Motor neuron (in vitro differentiated cells): ENCODE measurements around the gene CAMK2B. TPM values are rescaled to one million over a fixed set of nuclear protein-coding genes. Genes with fewer than 3 reads are reported as not detected.
A peak's percentile ranks its signal among the peaks of the same experiment; 100 is the strongest.

ENCODE experiments used
- ATAC-seq, 8 experiments: fragments of 200-7000 bp; cut with Tn5 transposase; replicated peaks in 6 of 8; 2 replicates each; pipeline ENCODE4 v1.8.0; 2021; ENCODE audit warnings: mild to moderate bottlenecking in 8 of 8, moderate library complexity in 8 of 8
- H3K27ac ChIP-seq, 2 donors: fragments of 250-450 bp; sonication (Bioruptor Pico); 2 replicates each; pipeline ENCODE4 v1.9.0; 2021; ENCODE audit warnings: antibody characterized with exemption in 2 of 2, mild to moderate bottlenecking in 2 of 2, moderate library complexity in 1 of 2
- H3K4me1 ChIP-seq, 2 donors: fragments of 250-450 bp; sonication (Bioruptor Pico); replicated peaks in 1 of 2; 2 replicates each; pipeline ENCODE4 v1.6.1; 2021; ENCODE audit warnings: antibody characterized with exemption in 2 of 2, mild to moderate bottlenecking in 2 of 2, moderate library complexity in 1 of 2
- H3K4me3 ChIP-seq, 5 donors: fragments of 250-450 bp; sonication (Bioruptor Pico); 2 replicates each; pipeline ENCODE4 v1.9.0; 2021; ENCODE audit warnings: antibody characterized with exemption in 5 of 5, mild to moderate bottlenecking in 5 of 5, moderate library complexity in 4 of 5
- whole genome bisulfite sequencing, 10 experiments: fragments of 450-650 bp; shearing (Covaris generic); methylation state at CpG; one replicate each; pipeline ENCODE4 v1.0.0; 2022; 5-methylcytosine and 5-hydroxymethylcytosine counted together
- in situ Hi-C, 9 experiments: fragments of 400-800 bp; cut with MboI; loops; one replicate each; pipeline ENCODE4 v1.15.0; 2021; ENCODE audit warnings: low sequenced_read_pairs in 9 of 9, low pct_unique_long_range_greater_than_20kb in 2 of 9; ENCODE audit not compliant: unreplicated experiment in 9 of 9
- total RNA-seq, 8 experiments: library from RNA; unstranded; fragments of 300-600 nt; gene quantifications; 2 replicates each; pipeline versions ENCODE4 v1.2.3 to v1.2.4, GENCODE V29; 2022

CAMK2B gene
- total RNA-seq, 8 experiments from 2014 or later = 2.2 to 23.4 (median 9.9) TPM

DNA sequence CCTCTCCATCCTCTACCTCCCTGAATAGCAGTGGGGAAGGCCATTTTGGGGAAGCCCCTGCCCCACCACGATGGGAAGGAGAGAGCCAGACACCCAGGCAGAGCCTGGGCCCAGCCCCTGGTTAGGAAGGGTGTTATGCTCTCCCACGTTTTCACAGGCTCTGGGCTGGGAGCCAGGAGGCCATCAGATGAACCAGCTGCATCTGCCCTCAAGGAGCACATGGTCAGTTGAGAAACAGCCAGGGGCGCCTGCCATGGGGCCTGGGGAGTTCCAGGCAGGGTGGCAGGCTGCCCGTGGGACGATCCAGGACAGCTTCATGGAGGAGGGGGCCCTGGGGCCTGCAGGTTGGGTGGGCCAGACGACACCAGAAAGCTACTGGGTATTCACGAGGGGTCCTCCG, 47.5 kb downstream of the CAMK2B start:
- Histone ChIP-seq H3K4me3 (no peak overlapping the region), H3K4me1 (peaks cover 11 to 15% of the 10 kb centered on the region in 2 donors), H3K27ac (no peak overlapping the region)
- ATAC-seq = peak in 2 of 8 experiments; percentile 22 to 42
- in situ Hi-C loops = no loop called here
- WGBS, 10 experiments = 81% methylated on average over 3 of the region's 8 CpGs; no CpG with 5 or more reads in 9 of the 10 experiments

DNA sequence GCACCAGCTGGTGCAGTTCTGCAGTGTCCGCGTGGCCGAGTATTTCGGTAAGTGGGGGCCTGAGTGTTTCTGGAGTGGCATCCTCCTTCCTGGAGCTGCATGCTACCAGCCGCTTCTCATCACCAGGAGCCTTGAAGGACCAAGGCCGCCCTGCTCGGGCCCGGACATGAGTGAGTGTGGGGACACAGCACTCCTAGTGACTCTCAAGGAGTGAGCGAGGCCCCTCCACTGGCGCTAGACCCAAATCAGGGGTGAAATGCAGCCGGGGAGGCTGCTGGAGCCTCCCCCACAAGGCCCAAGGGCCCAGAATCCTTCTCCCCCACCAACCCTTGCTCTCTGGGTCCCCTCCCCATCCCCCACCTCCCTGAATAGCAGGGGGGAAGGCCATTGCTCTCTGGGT, 48.0 kb downstream of the CAMK2B start:
- Histone ChIP-seq H3K27ac (no peak overlapping the region), H3K4me3 (no peak overlapping the region), H3K4me1 (peaks cover 11 to 15% of the 10 kb centered on the region in 2 donors)
- ATAC-seq = no peak
- in situ Hi-C loops = no loop called here
- WGBS, 10 experiments = 94 to 100% (median 100%) methylated on average over 2 to 9 of the region's 11 CpGs; no CpG with 5 or more reads in 6 of the 10 experiments

DNA sequence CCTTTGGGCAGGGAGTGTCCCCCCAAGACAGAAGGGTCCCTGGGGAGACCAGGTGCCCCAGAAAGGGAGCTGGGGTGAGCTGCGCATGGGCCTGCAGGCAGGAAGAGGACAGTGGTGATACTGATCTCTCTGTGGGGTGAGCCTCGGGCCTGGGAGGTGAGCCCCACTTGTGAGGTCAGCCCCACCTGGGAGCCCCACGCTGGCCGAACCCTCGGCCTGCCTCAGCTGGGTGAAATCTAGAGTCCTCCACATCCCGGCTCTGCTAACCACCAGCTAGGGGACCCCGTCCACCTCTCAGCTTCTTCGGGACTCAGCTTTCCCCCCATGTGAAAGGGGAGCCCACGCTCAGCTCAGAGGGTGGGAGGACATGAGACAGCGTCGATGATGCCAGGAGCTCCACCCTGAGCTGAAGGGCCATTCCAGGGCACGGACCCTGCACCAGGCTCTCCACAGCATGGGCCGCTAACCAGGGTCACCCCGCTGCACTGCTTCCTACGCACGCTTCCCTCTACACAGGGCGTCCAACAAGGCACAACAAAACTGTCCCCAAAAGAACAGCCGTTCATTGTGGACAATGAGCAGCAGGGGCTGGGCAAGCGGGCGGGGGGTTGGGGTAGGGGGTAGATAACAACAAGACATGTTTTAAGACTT, 48.7 kb downstream of the CAMK2B start:
- Histone ChIP-seq H3K4me3 (peak overlapping the region in 1 of 5 donors; percentile 3), H3K27ac (no peak overlapping the region), H3K4me1 (peaks cover 11 to 15% of the 10 kb centered on the region in 2 donors)
- 83 to 100% (median 89%) methylated on average over 1 to 5 of the region's 20 CpGs; no CpG with 5 or more reads in 5 of the 10 experiments for WGBS, 10 experiments
- ATAC-seq = no peak
- in situ Hi-C loops = no loop called here

DNA sequence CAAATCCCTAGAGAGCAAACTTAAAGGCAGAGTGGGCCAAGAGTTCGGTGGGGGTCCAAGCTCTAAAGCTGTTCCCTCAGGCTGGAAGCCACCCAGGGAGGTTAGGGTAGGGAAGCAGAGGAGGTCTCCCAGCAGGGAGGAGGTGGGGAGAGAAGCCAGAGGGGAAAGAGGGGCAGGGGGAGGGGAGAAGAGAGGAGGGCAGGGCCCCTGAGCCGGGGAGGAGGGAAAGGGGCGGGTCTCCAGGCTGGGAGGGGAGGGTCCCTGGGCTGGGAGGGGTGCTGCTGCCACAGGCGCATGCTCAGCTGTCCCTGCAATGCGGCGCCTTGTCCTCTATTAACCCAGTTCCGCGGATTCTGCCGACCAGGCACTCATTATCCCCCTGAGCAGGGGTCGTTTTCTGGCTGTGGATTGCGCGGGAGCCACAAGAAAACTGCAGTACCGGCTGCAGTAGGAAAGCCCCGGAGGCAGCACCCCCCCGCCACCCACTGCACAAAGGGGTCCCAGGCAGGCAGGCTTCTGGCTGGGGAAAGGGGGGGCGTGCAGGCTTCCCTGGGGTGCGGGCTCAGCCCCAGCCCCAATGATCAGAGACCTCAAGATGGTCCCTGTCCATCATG, 49.3 kb downstream of the CAMK2B start:
- peak; percentile 68 to 92 (median 86) for ATAC-seq
- 0% methylated on average over 1 of the region's 17 CpGs; no CpG with 5 or more reads in 8 of the 10 experiments for WGBS, 10 experiments
- in situ Hi-C loops = no loop called here
- no peak overlapping the region for H3K27ac ChIP-seq
- H3K4me1 ChIP-seq = peaks cover 11 to 15% of the 10 kb centered on the region in 2 donors
- H3K4me3 ChIP-seq = peak overlapping the region in 2 of 5 donors; percentile 3 to 10

DNA sequence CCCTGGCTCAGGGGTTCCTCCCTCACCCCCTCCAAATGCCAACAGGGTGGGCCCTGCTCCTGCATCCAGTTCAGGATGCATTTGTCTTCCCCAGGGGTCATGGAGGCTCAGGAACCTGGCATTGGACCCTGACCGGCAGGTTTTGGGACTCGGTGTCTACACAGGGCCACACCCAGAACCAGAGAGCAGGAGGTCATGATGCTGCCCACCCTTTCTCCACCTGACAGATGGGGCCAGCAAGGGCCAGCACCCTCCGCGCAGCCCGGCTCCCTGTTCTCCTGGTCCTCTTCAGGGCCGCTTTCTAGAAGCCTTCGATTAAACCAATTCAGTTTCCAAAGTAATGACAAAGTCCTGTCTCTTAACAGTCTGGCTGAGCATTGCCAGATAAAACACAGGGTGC, 50.2 kb downstream of the CAMK2B start:
- H3K4me1 ChIP-seq = peaks cover 11 to 15% of the 10 kb centered on the region in 2 donors
- no peak overlapping the region for H3K27ac ChIP-seq
- H3K4me3 ChIP-seq = no peak overlapping the region
- no peak for ATAC-seq
- in situ Hi-C loops = no loop called here
- 80 to 94% (median 86%) methylated on average over 1 to 5 of the region's 7 CpGs; no CpG with 5 or more reads in 6 of the 10 experiments for WGBS, 10 experiments

DNA sequence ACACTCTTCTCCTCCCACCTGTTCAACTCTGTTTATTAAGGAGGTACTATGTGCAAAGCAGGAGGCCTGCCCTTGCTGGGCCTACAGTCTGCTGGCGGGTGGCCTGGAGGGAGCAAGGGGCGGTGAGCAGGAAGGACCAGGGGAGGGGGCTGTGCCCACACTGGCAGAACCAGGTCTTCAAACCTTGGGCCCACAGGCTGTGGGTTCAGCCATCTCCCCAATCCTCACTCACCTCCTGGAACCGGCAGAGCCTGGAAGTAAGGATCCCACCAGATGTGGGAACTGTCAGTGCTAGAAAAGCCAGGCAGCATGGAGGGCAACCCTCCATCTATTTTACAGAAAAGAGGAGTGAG, 50.8 kb downstream of the CAMK2B start:
- Histone ChIP-seq H3K4me1 (peaks cover 11 to 15% of the 10 kb centered on the region in 2 donors), H3K27ac (no peak overlapping the region), H3K4me3 (no peak overlapping the region)
- 87% methylated on average over 3 of the region's 3 CpGs; no CpG with 5 or more reads in 9 of the 10 experiments for WGBS, 10 experiments
- no peak for ATAC-seq
- in situ Hi-C loops = no loop called here

DNA sequence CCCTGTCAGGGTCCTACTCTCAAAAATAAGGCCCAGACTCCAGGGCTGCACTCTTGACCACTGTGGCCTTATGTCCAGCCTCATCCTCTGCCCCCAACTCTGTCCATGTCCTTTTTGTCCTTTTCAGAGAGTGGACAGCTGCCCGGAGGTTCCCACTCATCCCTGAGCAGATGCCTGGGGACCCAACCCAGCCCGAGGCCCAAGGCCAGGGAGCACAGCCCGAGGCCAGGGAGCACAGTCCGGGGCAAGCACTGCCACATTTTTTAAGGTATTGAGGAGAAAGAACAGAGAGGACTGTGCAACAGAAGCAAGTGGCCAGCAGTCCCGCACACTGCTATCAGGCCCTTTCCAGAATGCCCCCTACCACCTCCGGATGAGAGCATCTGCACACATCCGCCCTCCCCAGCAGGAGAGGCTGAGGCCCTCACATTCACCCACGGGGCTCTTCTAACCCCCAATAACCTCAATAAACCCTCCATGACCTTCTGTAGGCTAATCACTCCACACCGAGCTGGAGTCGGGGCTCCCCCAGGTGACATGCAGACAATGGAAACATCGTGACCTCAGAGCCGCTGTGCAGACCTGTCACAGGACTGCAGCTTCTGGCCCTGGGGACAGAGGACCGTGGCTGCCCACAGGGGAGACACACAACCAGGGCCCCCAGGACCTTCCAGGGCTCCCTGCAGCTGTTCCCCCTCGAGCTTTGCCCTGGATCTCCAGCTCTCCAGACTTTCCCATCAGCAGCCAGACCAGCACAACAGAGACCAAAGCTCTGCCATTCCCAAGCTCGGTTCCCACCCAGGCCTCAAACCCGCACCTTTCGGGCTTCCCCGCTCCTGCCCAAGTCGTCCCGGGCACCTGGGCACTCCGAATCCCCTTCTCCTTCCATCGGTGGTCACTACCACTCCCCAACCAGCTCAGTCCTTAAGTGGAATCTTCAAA, 51.4 kb downstream of the CAMK2B start:
- no peak overlapping the region for H3K27ac ChIP-seq
- no peak overlapping the region for H3K4me3 ChIP-seq
- ATAC-seq = no peak
- H3K4me1 ChIP-seq = peaks cover 11 to 15% of the 10 kb centered on the region in 2 donors
- in situ Hi-C loops = no loop called here
- WGBS, 10 experiments = 60 to 100% (median 81%) methylated on average over 1 to 11 of the region's 22 CpGs; no CpG with 5 or more reads in 6 of the 10 experiments

DNA sequence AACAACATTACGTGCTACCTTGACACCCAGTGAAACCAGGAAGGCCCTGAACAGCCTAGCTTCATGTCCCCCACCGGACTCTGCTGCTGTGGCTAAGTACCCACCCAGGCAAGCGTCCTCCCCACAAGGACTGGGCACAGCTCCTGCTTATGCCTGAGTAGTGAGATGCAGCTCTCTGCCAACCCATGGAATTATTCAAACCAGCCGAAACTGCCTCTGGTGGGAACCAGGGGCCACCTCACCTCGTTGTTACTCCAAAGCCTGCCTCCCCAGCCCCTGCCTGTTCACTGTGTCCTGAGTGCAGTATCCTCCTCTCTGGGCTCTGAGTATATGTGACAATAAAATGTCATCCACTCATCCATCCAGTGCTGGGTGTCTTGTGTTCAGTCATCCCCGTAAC, 52.4 kb downstream of the CAMK2B start:
- Histone ChIP-seq H3K4me3 (no peak overlapping the region), H3K27ac (no peak overlapping the region), H3K4me1 (peaks cover 16 to 21% of the 10 kb centered on the region in 2 donors)
- WGBS, 10 experiments = 46 to 85% (median 80%) methylated on average over 1 to 6 of the region's 6 CpGs; no CpG with 5 or more reads in 5 of the 10 experiments
- peak in 1 of 8 experiments; percentile 12 for ATAC-seq
- in situ Hi-C loops = no loop called here

DNA sequence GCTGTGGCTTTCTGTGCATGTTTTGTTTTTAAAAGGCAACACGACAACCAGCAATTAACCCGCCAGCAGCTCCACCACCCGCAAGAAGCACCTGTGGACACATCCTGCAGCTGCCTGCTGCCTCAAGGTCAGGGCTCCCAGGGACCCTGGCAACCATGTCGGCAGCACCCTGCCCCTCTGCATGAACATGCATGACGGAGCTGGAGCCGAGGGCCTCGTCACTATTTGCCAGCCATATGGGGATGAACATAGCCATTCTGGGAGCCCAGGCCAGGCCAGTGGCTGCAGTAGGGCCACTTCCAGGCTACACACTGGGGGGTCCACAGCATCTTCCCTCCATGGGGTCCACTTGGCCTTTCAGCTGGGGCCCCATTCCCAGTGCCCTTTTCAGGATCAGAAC, 52.9 kb downstream of the CAMK2B start:
- H3K27ac ChIP-seq = no peak overlapping the region
- H3K4me1 ChIP-seq = peaks cover 20 to 24% of the 10 kb centered on the region in 2 donors
- no peak for ATAC-seq
- H3K4me3 ChIP-seq = no peak overlapping the region
- 73 to 83% (median 80%) methylated on average over 2 to 3 of the region's 7 CpGs; no CpG with 5 or more reads in 7 of the 10 experiments for WGBS, 10 experiments
- in situ Hi-C loops = no loop called here

DNA sequence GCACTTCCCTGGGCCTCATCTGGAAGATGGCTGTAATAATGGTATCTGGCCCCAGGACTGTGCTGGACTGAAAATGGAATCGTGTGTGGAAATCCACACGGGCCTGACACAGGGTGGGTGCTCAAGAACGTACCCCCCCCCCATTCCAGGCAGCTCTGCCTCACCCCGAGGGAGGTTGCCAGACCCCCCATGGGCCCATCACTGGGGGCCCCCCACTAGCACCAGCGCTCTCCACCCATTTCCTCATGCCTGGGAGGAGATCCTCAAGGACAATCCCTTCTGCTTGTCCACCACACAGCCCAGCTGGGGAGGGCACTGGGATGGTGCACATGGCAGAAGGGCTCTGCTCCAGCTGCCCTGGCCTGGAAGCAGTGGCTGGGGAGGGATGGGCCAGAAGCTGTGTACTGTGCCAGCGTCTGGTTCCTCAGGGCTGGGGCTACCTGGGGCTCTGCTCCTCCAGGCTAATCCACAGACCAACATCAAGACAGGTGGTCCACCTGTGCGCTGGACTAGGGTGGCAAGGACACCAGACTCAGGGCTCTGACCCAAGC, 55.4 kb downstream of the CAMK2B start:
- ATAC-seq = no peak
- WGBS, 10 experiments = 67 to 70% methylated on average over 1 to 2 of the region's 7 CpGs; no CpG with 5 or more reads in 8 of the 10 experiments
- in situ Hi-C loops = no loop called here
- Histone ChIP-seq H3K27ac (no peak overlapping the region), H3K4me1 (peaks cover 14 to 19% of the 10 kb centered on the region in 2 donors), H3K4me3 (no peak overlapping the region)

DNA sequence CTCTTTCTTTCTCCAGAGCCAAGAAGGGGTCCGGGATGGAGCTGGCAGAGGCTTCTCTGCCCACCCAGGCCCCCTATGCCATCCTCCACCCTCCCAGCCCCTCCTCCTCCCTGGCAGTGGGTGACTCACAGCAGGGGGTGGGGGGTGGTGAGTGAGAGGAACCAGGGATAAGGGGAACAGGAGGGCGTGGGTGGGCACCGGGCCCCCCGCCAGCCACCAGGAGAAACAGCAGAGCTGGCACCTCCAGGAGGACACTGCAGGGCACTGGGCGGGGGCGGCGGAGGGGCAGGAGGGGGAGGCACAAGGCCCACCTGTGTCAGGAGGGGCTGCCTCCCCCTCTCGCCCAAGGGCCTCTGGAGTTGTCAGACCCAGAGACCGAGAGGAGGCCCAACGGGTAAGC, 56.0 kb downstream of the CAMK2B start:
- peaks cover 14 to 25% of the 10 kb centered on the region in 2 donors for H3K4me1 ChIP-seq
- WGBS, 10 experiments = 80% methylated on average over 2 of the region's 10 CpGs; no CpG with 5 or more reads in 9 of the 10 experiments
- in situ Hi-C loops = no loop called here
- no peak overlapping the region for H3K4me3 ChIP-seq
- ATAC-seq = no peak
- no peak overlapping the region for H3K27ac ChIP-seq

DNA sequence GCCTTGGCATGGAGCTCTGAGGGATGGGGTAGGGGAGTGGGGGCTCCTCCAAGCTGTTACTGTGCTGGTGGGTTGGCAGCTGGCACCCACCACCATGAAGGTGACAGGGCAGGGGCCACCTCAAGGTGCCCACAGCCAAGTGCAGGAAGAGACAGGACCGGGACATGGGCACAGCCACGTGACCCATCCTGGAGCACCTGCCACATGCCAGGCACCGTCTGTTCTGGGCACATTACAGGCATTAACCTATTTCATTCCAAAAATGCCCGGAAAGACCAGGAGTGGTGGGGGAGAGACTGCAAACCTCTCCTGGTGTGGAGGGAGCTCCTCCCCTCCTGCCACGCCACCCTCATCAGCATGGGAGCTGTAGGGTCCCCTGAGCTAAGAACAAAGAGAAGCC, 56.7 kb downstream of the CAMK2B start:
- Histone ChIP-seq H3K4me1 (peaks cover 19 to 26% of the 10 kb centered on the region in 2 donors), H3K4me3 (no peak overlapping the region), H3K27ac (no peak overlapping the region)
- 80 to 100% (median 90%) methylated on average over 1 to 4 of the region's 5 CpGs; no CpG with 5 or more reads in 4 of the 10 experiments for WGBS, 10 experiments
- no peak for ATAC-seq
- in situ Hi-C loops = no loop called here
